GM03348 (cell line): ENCODE data around the gene ZNF436.
A peak's percentile ranks its signal among the peaks of the same experiment; 100 is the strongest.
"Not testable (repeated sequence)": the region's sequence is repeated elsewhere in the genome, so short reads cannot be mapped to it uniquely, and the experiment has no call there.

Source experiments
- DNase-seq: peaks from one replicate; pipeline ENCODE4 v3.0.0; 2012; ENCODE audit warnings: low spot score

Gene ZNF436

DNA sequence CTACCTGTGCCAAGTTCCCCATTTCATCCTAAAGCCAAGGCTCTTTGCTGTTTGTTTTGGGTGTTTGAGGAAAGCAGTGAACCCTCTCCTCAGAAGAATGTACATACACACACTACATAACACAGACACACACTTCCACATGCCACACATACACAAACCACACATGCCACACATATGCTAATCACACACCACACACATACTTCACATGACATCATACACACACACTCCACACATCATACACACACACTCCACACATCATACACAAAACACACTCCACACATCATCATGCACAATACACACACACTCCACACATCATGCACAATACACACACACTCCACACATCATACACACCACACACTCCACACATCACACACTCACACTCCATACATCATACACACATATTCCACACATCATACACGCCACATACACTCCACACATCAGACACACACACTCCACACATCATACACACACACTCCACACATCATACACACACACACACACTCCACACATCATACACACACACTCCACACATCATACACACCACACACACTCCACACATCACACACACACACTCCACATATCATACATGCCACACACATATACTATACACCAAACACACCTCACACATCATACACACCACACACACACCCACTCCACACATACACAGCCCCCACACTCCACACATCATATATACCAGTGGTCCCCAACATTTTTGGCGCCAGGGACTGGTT is 22.7 kb upstream of the ZNF436 start:
- no peak for DNase-seq

DNA sequence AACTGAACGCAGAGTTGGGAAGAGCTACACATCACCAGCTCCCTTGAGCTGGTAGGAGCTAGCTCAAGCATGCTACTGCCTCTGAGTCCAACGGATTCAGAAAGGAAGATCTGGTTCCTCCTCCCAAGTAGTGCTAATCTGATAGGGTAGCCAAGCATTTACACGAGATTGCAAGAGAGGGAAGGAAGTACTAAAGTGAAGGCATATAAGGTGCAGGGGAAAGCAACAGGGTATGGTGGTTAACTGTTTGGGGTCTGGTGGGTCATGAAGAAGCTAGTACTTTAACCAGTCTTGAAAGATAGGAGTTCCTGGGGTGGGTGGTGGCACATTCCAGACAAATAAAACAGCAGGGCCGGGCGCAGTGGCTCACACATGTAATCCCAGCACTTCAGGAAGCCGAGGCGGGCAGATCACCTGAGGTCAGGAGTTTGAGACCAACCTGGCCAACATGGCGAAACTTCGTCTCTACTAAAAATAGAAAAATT is 20.2 kb upstream of the ZNF436 start:
- DNase-seq = no peak

DNA sequence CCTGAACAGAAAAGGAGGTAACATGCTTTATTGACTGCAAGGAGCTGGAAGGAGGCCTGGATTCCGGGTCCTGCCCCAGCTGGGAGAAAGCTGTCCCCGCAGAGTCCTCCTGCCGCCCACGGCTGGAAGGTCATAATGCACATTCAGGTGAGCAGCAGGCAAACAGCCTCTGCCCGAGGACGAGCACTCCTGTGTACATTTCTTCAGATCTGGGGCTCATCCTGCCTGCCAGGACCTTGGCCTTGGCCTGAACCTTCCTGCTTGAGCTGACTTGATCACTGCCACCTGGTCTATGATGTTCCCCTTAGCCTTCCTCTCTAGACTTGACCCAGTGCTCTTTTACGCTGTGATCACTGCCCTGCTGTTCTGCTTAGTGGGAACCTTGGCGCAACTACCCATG is 17.9 kb upstream of the ZNF436 start:
- no peak for DNase-seq

GRCh38 chr1:23385119-23385621 is 15.5 kb upstream of the ZNF436 start:
- peak; percentile 22 for DNase-seq

DNA sequence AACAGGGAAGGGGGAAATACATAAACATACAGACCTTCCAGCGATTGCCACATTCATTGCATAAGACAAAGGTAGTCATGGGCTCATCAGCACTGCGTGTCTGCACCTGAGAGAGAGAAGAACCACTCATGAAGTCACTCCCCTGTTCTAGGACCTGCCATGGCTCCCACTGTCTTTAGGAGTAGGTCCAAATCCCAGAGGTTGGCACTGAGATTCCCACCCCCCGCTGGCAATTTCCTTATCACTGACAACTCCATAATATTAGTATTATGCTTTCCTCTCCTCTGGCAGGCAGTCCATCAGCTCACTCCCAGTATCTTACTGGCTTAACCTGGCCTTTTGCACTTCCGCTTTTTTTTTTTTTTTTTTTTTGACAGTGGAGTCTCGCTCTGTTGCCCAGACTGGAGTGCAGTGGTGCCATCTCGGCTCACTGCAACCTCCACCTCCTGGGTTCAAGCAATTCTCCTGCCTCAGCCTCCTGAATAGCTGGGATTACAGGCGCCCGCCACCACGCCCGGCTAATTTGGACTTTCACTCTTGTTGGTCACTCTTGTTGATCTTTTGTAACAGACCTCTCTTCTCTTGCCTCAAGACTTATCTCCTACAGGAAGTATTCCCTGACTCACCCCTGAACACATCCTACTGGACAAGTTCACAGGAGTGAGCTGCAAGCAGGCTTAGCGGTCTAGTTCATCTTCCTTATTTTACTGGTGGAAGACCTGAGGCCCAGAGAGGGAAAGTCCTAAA is 14.8 kb upstream of the ZNF436 start:
- peak; percentile 56 for DNase-seq

GRCh38 chr1:23383577-23384311 is 14.1 kb upstream of the ZNF436 start:
- peak; percentile 13 for DNase-seq

DNA sequence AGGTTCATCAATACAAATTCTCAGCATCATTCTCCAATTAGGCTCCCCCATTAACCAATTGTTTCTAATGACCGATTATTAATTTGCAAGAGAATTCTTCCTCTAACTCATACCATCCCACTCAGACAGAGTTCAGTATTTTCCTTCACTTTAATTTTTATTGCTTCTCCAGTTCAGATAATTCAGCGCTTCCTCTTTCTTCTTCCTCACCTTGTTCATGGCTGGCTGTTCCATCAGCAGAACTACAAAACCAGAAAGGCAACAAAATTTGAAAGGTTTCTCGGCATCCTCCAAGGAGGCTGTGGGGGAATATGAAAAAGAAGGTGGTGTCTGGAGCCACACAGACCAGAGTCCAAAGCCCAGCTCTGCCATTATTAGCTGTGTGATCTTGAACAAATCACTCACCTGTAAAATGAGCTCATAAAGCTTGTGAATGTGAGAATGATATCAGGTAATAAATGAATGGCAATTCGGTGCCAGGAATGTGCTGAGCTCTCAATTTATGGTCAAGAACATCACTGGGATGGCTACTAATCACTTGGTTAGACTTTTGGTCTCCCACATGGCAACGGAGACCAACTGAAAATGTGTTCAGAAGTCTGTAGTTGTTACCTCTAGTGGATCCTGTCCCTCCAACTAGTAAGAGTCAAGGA is 11.7 kb upstream of the ZNF436 start:
- no peak for DNase-seq

GRCh38 chr1:23380719-23381118 is 11.1 kb upstream of the ZNF436 start:
- no peak for DNase-seq

GRCh38 chr1:23380236-23380635 is 10.6 kb upstream of the ZNF436 start:
- not testable (repeated sequence) for DNase-seq

DNA sequence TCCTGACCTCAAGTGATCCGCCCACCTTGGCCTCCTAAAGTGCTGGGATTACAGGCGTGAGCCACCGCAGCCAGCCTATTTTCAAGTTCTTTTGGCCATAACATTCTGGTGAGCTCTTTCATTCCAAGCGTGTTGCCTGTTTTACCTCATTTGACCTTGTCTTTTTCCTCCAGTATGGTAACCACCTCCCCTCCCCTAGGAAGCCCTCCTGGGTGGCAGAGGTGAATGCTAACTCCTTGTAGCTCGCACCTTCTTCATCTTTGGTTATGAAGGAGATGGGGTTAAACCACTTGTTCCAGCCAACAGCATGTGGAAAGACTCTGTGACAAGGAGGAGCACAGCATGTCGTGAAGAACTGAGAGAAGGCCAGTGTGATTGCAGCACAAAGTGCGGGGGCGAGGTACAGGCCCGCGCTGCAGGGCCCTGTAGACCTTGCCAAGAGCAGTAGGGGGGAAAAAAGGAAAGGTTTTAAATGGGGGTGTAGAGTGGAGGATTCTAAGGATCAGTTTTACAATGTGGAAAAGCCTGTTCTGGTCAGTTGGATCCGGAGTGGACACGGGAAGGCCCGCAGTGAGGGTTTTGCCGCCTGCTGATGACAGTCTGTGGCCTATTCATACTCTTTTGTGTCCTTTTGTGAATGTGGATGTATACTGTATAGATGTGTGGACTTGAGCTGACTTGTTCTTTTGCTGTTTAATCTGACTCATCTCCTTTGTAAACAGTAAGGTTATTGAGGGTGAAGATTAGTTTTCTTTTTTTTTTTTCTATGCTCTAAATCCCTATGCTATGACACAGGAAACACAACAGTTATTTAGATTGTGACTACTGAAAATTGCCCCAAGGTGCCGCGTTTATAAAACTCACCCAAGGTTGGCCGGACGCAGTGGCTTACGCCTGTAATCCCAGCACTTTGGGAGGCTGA is 7.5 kb upstream of the ZNF436 start:
- DNase-seq = peak; percentile 60

- not testable (repeated sequence) for DNase-seq
Observed at GRCh38 chr1:23374079-23374735, 4.6 kb upstream of the ZNF436 start.

- no peak for DNase-seq
Observed at GRCh38 chr1:23371987-23372880, 2.6 kb upstream of the ZNF436 start.

GRCh38 chr1:23370709-23371584 is 1.3 kb upstream of the ZNF436 start:
- no peak for DNase-seq

DNA sequence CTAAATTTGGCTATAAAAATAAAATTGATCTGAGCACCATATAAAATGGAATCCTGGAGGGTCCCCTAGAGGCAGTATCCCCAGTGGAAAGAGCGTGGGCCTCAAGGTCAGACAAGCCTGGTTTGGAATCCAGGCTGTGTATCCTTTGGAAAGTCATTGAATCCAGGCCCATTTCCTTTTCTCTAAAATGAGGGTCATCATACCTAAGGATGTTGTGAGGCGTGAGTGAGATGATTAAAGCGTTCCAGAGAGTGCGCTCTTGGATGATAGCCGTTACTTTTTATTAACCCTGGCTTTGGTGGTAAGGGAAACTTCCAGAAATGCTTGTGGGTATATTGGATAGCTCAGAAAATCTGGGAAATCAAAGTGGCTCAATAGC is 683 bp upstream of the ZNF436 start:
- DNase-seq = peak; percentile 32

- DNase-seq = peak; percentile 90
Observed at GRCh38 chr1:23368562-23369334, 888 bp downstream of the ZNF436 start.

GRCh38 chr1:23367791-23368561 is 1.7 kb downstream of the ZNF436 start:
- peak; percentile 99 for DNase-seq

- no peak for DNase-seq
Observed at GRCh38 chr1:23367451-23367790, 2.2 kb downstream of the ZNF436 start.
